Sigmoid colon (tissue), 7 donors: ENCODE results near the gene CATSPERE. TPM values are rescaled to one million over a fixed set of nuclear protein-coding genes. Genes with fewer than 3 reads are reported as not detected.

Experiments used
- DNase-seq: peaks from one replicate; pipeline ENCODE4 v3.0.0-alpha.2; 2019
- H3K27ac ChIP-seq, 4 donors: fragments of 200-600 bp; sonication (generic); one replicate each; pipeline ENCODE4 v1.5.1; 2016 to 2019; ENCODE audit warnings: mild to moderate bottlenecking in 1 of 4
- H3K27me3 ChIP-seq, 3 donors: fragments of 200-600 bp; sonication (generic); one replicate each; pipeline ENCODE4 v1.5.1; 2019; ENCODE audit warnings: mild to moderate bottlenecking in 1 of 3
- H3K36me3 ChIP-seq, 4 donors: fragments of 200-600 bp; sonication (generic); one replicate each; pipeline ENCODE4 v1.5.1; 2016 to 2019
- H3K4me1 ChIP-seq, 4 donors: fragments of 200-600 bp; sonication (generic); one replicate each; pipeline ENCODE4 v1.5.1; 2017 to 2019
- H3K4me3 ChIP-seq, 4 donors: fragments of 200-600 bp; sonication (generic); one replicate each; pipeline ENCODE4 v1.5.1; 2017 to 2019; ENCODE audit warnings: mild to moderate bottlenecking in 2 of 4, moderate library complexity in 1 of 4
- H3K9me3 ChIP-seq, 4 donors: fragments of 200-600 bp in 3 of 4; sonication (generic) in 3 of 4; one replicate each; pipeline versions ENCODE4 v1.5.1 to v1.6.1; 2013 to 2019
- EP300 ChIP-seq, 4 donors: sonication (generic); formaldehyde crosslinking; IDR thresholded peaks; one replicate each; pipeline ENCODE4 v1.6.1; 2017; ENCODE audit warnings: antibody characterized with exemption in 4 of 4
- POLR2A ChIP-seq, 2 donors: fragments of 450-650 bp; IDR thresholded peaks; one replicate each; pipeline ENCODE4 v1.6.1; 2016; ENCODE audit warnings: antibody characterized with exemption in 2 of 2, mild to moderate bottlenecking in 2 of 2, moderate library complexity in 2 of 2
- POLR2AphosphoS5 ChIP-seq, 4 donors: sonication (generic); formaldehyde crosslinking; IDR thresholded peaks; one replicate each; pipeline ENCODE4 v1.6.1; 2017; ENCODE audit warnings: antibody characterized with exemption in 4 of 4
- WGBS, 2 donors: extraction: QIAGEN DNeasy Blood & Tissue Kit; methylation state at CpG; one replicate each; pipeline ENCODE4 v1.1.7; 2013; 5-methylcytosine and 5-hydroxymethylcytosine counted together
- intact Hi-C: fragments of 100-400 bp; cut with DNase I; formaldehyde crosslinking; loops from one replicate; pipeline ENCODE4 v1.15.1; 2023
- polyA plus RNA-seq, 3 donors: library from polyadenylated mRNA; stranded (reverse); fragments of 200-250 nt; gene quantifications; one replicate each; pipeline ENCODE4 v1.2.3, GENCODE V29; 2013
- total RNA-seq, 4 donors: library from RNA; depleted of rRNA; stranded (reverse); fragments of >200 nt; gene quantifications; one replicate each; pipeline ENCODE4 v1.1.0, GENCODE V29; 2016
- TF ChIP-seq, protein P1 (sequence below), 4 experiments: fragments of 450-650 bp in 3 of 4; fragments of 200-600 bp in 1 of 4; IDR thresholded peaks; one replicate each; pipeline ENCODE4 v1.5.1; 2016 to 2019; ENCODE audit warnings: antibody characterized with exemption in 4 of 4, mild to moderate bottlenecking in 3 of 4, moderate library complexity in 2 of 4
- donor health status: healthy with polysubstance abuse.
- donor health status: Bipolar disorder and iron deficiency.
- donor health status: healthy.

The CATSPERE gene
- total and polyA plus RNA-seq, 7 donors: 0.31 to 2.0 (median 1.4) TPM; not detected in 2

DNA sequence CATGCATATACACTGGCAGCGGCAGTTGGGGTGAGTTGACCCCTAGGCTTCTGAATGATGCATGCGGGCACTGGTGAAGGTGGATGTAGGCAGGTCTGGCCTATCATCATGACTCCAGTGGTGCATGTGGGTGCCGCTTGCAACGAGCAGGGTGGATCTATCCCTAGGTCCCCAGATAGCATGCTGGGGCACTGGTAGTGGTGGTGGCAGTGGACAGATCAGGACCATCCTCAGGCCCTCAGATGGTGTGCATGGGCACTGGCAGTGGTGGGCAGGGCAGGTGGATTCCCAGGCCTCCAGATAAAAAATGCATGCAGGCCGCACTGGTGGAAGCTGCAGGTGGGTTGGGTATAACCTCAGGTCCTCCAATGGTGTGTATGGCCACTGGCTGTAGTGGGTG lies 52.4 kb downstream of the CATSPERE start:
- Histone ChIP-seq H3K27ac (no peak overlapping the region), H3K4me1 (no peaks in the 10 kb centered on the region), H3K4me3 (no peak overlapping the region), H3K9me3 (peaks cover 0 to 6% (median 3%) of the 10 kb centered on the region in 4 donors), H3K27me3 (no peaks in the 10 kb centered on the region), H3K36me3 (no peaks in the 10 kb centered on the region)
- no peak for TF ChIP-seq EP300 (IDR thresholded peaks at IDR 0.05)
- TF ChIP-seq, protein P1, sequence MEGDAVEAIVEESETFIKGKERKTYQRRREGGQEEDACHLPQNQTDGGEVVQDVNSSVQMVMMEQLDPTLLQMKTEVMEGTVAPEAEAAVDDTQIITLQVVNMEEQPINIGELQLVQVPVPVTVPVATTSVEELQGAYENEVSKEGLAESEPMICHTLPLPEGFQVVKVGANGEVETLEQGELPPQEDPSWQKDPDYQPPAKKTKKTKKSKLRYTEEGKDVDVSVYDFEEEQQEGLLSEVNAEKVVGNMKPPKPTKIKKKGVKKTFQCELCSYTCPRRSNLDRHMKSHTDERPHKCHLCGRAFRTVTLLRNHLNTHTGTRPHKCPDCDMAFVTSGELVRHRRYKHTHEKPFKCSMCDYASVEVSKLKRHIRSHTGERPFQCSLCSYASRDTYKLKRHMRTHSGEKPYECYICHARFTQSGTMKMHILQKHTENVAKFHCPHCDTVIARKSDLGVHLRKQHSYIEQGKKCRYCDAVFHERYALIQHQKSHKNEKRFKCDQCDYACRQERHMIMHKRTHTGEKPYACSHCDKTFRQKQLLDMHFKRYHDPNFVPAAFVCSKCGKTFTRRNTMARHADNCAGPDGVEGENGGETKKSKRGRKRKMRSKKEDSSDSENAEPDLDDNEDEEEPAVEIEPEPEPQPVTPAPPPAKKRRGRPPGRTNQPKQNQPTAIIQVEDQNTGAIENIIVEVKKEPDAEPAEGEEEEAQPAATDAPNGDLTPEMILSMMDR (IDR thresholded peaks at IDR 0.05): no peak
- no peak for TF ChIP-seq POLR2A (IDR thresholded peaks at IDR 0.05)
- no peak for TF ChIP-seq POLR2AphosphoS5 (IDR thresholded peaks at IDR 0.05)
- DNase-seq: no peak
- intact Hi-C loops: no loop called here
- 95 to 97% methylated on average over 5 of the region's 5 CpGs for WGBS, 2 donors

DNA sequence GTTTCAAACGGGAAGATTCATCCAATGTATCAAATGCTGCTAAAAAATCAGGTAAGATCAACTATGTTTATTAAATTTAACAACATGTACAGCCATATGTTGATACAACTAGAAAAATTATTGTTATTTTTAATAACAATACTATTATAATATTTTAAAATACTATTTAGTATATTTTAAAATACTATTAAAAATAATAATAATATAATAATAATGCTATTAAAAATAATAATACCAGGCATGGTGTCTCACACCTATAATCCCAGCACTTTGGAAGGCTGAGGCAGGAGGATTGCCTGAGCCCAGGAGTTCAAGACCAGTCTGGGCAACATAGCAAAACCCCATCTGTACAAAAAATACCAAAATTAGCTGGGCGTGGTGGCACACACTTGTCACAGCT lies 54.6 kb downstream of the CATSPERE start:
- intact Hi-C loops: no loop called here

DNA sequence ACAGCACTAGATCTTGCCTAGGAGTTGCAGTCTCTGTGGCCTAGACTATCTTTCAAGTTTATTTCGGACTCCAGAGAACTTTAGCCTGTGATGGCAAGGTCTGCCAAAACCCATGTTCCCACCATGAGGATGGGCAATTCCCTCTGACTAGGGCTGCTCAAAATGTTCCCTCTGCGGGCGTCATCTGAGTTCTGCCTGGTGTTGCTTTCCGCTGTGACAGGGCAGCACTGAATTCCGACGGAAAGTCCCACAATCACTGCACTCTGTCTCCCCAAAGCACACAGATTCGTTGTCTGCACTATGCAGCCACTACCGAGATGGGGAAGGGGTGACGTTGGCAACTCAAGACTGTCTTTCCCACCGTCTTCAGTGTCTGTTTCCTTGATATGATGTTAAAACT lies 75.2 kb downstream of the CATSPERE start:
- H3K4me3 ChIP-seq: no peak overlapping the region
- intact Hi-C loops: no loop called here
- no peaks in the 10 kb centered on the region for H3K27me3 ChIP-seq
- H3K9me3 ChIP-seq: no peaks in the 10 kb centered on the region
- no peak for DNase-seq
- no peaks in the 10 kb centered on the region for H3K36me3 ChIP-seq
- H3K27ac ChIP-seq: no peak overlapping the region
- H3K4me1 ChIP-seq: no peaks in the 10 kb centered on the region
- 64 to 65% methylated on average over 10 of the region's 10 CpGs for WGBS, 2 donors
- TF ChIP-seq, protein P1 (IDR thresholded peaks at IDR 0.05): no peak
- TF ChIP-seq POLR2A (IDR thresholded peaks at IDR 0.05): no peak
- TF ChIP-seq POLR2AphosphoS5 (IDR thresholded peaks at IDR 0.05): no peak
- no peak for TF ChIP-seq EP300 (IDR thresholded peaks at IDR 0.05)

More for the DNA sequence above, 54.6 kb downstream of the CATSPERE start:
- Histone ChIP-seq H3K4me3 (no peak overlapping the region), H3K4me1 (no peaks in the 10 kb centered on the region), H3K27me3 (no peaks in the 10 kb centered on the region), H3K27ac (no peak overlapping the region), H3K9me3 (peaks cover 0 to 6% (median 3%) of the 10 kb centered on the region in 4 donors), H3K36me3 (no peaks in the 10 kb centered on the region)
- WGBS, 2 donors: 87 to 92% methylated on average over 2 of the region's 2 CpGs
- no peak for DNase-seq
- no peak for TF ChIP-seq POLR2A (IDR thresholded peaks at IDR 0.05)
- no peak for TF ChIP-seq EP300 (IDR thresholded peaks at IDR 0.05)

DNA sequence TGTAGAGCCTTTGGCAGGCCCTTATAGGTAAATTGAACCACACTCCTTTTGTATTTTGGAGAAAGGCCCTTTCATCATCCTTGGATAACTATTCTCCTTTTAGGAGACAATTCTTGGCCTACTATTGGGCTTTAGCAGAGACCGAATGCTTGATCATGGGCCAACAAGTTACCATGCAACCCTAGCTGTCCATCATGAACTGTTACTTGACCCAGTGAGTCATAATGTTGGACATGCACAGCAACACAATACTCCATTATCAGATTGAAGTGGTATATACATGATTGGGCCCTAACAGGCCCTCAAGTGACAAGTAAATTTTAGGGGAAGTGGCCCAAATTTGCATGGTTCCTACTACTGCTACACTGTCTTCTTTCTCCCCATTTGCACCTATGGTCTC lies 84.4 kb downstream of the CATSPERE start:
- H3K4me1 ChIP-seq: no peaks in the 10 kb centered on the region
- no peak for DNase-seq
- intact Hi-C loops: no loop called here
- H3K4me3 ChIP-seq: no peak overlapping the region
- WGBS, 2 donors: 95 to 96% methylated on average over 1 of the region's 1 CpG
- H3K9me3 ChIP-seq: peaks cover 0 to 7% (median 5%) of the 10 kb centered on the region in 4 donors
- no peaks in the 10 kb centered on the region for H3K27me3 ChIP-seq
- H3K36me3 ChIP-seq: no peaks in the 10 kb centered on the region
- no peak overlapping the region for H3K27ac ChIP-seq
- TF ChIP-seq POLR2AphosphoS5 (IDR thresholded peaks at IDR 0.05) (no peak), EP300 (IDR thresholded peaks at IDR 0.05) (no peak), POLR2A (IDR thresholded peaks at IDR 0.05) (no peak)
- TF ChIP-seq, protein P1 (IDR thresholded peaks at IDR 0.05): no peak

DNA sequence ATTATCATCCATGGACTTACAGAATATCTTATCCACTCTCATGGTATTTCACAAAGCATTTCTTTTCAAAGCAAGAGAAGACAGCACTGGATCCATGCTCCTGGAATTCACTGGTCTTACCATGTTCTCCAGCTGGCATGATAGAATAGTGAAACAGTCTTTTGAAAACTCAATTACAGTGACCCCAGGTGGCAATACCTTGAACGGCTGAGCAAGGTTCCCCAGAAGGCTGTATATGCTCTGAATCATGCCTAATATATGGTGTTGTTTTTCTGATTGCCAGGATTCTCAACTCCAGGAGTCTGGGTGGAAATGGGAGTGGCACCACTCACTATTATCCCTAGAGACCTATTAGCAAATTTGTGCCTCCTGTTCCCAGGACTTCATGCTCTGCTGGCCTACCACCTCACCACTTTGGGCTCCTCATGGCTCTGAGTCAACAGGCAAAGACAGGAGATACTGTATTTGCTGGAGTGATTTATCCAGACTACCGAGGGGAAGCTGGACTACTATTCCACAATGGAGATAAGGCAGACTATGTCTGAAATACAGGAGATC lies 87.6 kb downstream of the CATSPERE start:
- Histone ChIP-seq H3K36me3 (no peaks in the 10 kb centered on the region), H3K4me3 (no peak overlapping the region), H3K9me3 (peaks cover 0 to 7% (median 5%) of the 10 kb centered on the region in 4 donors), H3K4me1 (no peaks in the 10 kb centered on the region), H3K27ac (no peak overlapping the region), H3K27me3 (no peaks in the 10 kb centered on the region)
- 69 to 79% methylated on average over 2 of the region's 2 CpGs for WGBS, 2 donors
- TF ChIP-seq POLR2AphosphoS5 (IDR thresholded peaks at IDR 0.05) (no peak), EP300 (IDR thresholded peaks at IDR 0.05) (no peak), POLR2A (IDR thresholded peaks at IDR 0.05) (no peak)
- TF ChIP-seq, protein P1 (IDR thresholded peaks at IDR 0.05): no peak
- intact Hi-C loops: no loop called here
- DNase-seq: no peak
